ENCODE results near the gene EIF4EBP2.

The EIF4EBP2 gene

GRCh38 chr10:70378122-70378521 is 25.8 kb upstream of the EIF4EBP2 start:
- FAIRE-seq (no peak), DNase-seq (ENCODE audit: insufficient read length, low spot score) (no peak)
- TF ChIP-seq, protein P1, sequence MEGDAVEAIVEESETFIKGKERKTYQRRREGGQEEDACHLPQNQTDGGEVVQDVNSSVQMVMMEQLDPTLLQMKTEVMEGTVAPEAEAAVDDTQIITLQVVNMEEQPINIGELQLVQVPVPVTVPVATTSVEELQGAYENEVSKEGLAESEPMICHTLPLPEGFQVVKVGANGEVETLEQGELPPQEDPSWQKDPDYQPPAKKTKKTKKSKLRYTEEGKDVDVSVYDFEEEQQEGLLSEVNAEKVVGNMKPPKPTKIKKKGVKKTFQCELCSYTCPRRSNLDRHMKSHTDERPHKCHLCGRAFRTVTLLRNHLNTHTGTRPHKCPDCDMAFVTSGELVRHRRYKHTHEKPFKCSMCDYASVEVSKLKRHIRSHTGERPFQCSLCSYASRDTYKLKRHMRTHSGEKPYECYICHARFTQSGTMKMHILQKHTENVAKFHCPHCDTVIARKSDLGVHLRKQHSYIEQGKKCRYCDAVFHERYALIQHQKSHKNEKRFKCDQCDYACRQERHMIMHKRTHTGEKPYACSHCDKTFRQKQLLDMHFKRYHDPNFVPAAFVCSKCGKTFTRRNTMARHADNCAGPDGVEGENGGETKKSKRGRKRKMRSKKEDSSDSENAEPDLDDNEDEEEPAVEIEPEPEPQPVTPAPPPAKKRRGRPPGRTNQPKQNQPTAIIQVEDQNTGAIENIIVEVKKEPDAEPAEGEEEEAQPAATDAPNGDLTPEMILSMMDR (IDR thresholded peaks at IDR 0.05; ENCODE audit: insufficient read depth, missing control alignments) = no peak

DNA sequence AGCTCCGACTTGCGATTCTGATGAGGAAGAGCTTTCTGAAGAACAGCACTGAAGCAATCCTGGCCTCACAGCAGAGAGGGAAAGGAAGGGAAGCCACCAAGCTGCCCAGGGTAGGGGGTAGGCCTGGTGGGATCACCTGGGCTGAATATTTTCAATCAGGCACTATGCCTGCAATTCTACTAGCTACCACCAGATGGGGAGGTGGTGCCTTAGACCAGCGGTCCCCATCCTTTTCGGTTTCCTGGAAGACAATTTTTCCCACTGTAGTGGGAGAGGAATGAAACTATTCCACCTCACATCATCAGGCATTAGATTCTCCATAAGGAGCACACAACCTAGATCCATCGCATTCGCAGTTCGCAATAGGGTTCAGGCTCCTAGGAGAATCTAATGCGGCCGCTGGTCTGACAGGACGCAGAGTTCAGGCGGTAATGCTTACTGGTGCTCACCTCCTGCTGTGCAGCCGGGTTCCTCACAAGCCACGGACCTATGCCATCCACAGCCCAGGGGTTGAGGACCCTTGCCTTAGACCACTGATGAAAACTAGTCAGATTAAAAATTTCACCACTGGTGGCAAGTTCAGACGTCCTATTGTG is 24.3 kb upstream of the EIF4EBP2 start:
- FAIRE-seq (no peak), DNase-seq (ENCODE audit: insufficient read length, low spot score) (no peak)
- TF ChIP-seq, protein P1 (IDR thresholded peaks at IDR 0.05; ENCODE audit: insufficient read depth, missing control alignments) = peak; percentile 55

DNA sequence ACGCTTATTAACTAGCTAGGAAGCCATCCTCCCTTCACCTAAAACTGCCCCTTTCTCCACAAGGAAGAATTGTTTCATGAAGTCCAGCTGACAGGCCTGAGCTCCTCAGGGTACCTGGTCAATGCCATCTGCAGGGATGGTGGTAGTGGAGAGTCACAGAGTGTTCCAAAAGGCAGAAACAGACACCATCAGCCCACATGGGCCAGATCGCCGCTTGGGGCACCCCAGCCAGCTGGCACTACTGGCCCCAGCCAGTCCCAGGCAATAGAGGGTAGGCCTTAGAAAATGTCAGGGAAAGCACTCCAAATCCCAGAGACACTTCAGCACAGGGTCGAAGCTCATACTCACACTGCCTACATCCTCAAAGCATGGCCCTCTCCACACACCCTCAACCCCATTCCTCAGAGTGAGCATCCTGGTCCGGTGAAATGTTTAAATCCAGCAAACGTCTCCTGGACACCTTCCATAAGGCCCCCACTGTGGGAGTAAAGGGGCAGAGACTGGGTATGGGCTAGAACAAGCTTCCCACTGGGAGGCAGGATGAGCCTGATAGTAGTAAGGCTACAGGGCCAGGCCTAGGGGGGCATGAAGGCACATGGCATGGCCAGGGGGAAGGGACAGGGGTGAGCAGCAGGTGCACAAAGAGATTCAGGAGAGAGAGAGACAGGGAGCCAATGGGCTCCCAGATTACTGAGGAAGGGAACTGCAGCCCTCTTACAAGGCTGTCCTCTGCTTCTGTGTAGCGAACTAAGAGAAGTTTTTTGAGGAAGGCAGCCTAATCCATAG is 23.4 kb upstream of the EIF4EBP2 start:
- no peak for DNase-seq (ENCODE audit: insufficient read length, low spot score)
- no peak for FAIRE-seq
- TF ChIP-seq, protein P1 (IDR thresholded peaks at IDR 0.05; ENCODE audit: insufficient read depth, missing control alignments) = no peak

GRCh38 chr10:70381471-70382421 is 22.2 kb upstream of the EIF4EBP2 start:
- TF ChIP-seq, protein P1 (IDR thresholded peaks at IDR 0.05; ENCODE audit: insufficient read depth, missing control alignments) = no peak
- FAIRE-seq = no peak
- peak; percentile 53 for DNase-seq (ENCODE audit: insufficient read length, low spot score)

DNA sequence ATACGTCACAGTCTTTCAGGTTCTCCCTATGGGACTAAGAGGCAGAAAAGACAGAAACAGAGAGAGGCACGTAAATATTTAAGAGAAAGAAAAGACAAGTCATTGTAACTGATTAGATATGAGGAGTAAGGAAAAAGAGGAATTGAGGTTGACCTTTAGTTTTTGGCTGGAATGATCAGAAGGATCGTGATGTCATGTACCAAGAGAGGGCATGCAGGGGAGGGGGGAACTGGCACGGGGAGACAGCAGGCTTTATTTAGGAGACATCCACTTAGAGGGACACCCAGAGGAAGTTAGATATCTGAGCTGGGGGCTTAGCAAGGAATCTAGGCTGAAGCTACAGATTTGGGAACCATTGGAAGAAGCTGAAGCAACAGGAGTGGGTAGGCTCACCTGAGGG is 12.3 kb upstream of the EIF4EBP2 start:
- DNase-seq (ENCODE audit: insufficient read length, low spot score) (no peak), FAIRE-seq (no peak)
- TF ChIP-seq, protein P1 (IDR thresholded peaks at IDR 0.05; ENCODE audit: insufficient read depth, missing control alignments) = no peak

GRCh38 chr10:70396140-70396539 is 7.8 kb upstream of the EIF4EBP2 start:
- no peak for FAIRE-seq
- DNase-seq (ENCODE audit: insufficient read length, low spot score) = no peak
- TF ChIP-seq, protein P1 (IDR thresholded peaks at IDR 0.05; ENCODE audit: insufficient read depth, missing control alignments) = no peak

All from D721Med (cell line).